WERI-Rb-1 (cell line): ENCODE data around the gene TNFAIP8.

Source experiments
- DNase-seq: peaks from one replicate; pipeline ENCODE4 v3.0.0-alpha.2; 2020
- H3K27ac ChIP-seq: fragments of 250-450 bp; sonication (Bioruptor Pico); 2 replicates; pipeline ENCODE4 v1.5.1; 2020; ENCODE audit warnings: mild to moderate bottlenecking, moderate library complexity
- H3K27me3 ChIP-seq: fragments of 250-450 bp; sonication (Bioruptor Pico); 2 replicates; pipeline ENCODE4 v1.5.1; 2021; ENCODE audit warnings: mild to moderate bottlenecking, low read depth, moderate library complexity; ENCODE audit not compliant: insufficient read depth, severe bottlenecking
- H3K36me3 ChIP-seq: fragments of 250-450 bp; sonication (Bioruptor Pico); 2 replicates; pipeline ENCODE4 v1.5.1; 2020; ENCODE audit warnings: mild to moderate bottlenecking, moderate library complexity
- H3K4me3 ChIP-seq: 2 replicates; pipeline ENCODE4 v1.5.1; 2011; ENCODE audit warnings: low read depth, mild to moderate bottlenecking, control low read depth, low read length
- H3K9me3 ChIP-seq: fragments of 250-450 bp; sonication (Bioruptor Pico); 2 replicates; pipeline ENCODE4 v1.5.1; 2021; ENCODE audit warnings: mild to moderate bottlenecking, moderate library complexity; ENCODE audit not compliant: severe bottlenecking
- CTCF ChIP-seq: IDR thresholded peaks from 2 replicates; pipeline ENCODE4 v1.5.1; 2011; ENCODE audit warnings: low read depth, mild to moderate bottlenecking, control low read depth, inconsistent platforms, low read length

The TNFAIP8 gene

GRCh38 chr5:119335261-119335677 lies 20.6 kb upstream of the TNFAIP8 start:
- Histone ChIP-seq H3K9me3 (no peaks in the 10 kb centered on the region), H3K36me3 (no peaks in the 10 kb centered on the region), H3K4me3 (no peak overlapping the region), H3K27ac (no peak overlapping the region), H3K27me3 (no peaks in the 10 kb centered on the region)
- no peak for TF ChIP-seq CTCF
- DNase-seq: no peak

- no peaks in the 10 kb centered on the region for H3K36me3 ChIP-seq
- H3K27ac ChIP-seq: no peak overlapping the region
- no peak for DNase-seq
- TF ChIP-seq CTCF: no peak
- no peak overlapping the region for H3K4me3 ChIP-seq
- no peaks in the 10 kb centered on the region for H3K9me3 ChIP-seq
- no peaks in the 10 kb centered on the region for H3K27me3 ChIP-seq
Measured at GRCh38 chr5:119336262-119336661, 19.6 kb upstream of the TNFAIP8 start.

GRCh38 chr5:119336845-119337580 lies 18.8 kb upstream of the TNFAIP8 start:
- no peak overlapping the region for H3K27ac ChIP-seq
- H3K4me3 ChIP-seq: no peak overlapping the region
- no peak for DNase-seq
- no peaks in the 10 kb centered on the region for H3K27me3 ChIP-seq
- no peak for TF ChIP-seq CTCF
- H3K9me3 ChIP-seq: no peaks in the 10 kb centered on the region
- no peaks in the 10 kb centered on the region for H3K36me3 ChIP-seq

GRCh38 chr5:119338326-119338946 lies 17.4 kb upstream of the TNFAIP8 start:
- Histone ChIP-seq H3K36me3 (no peaks in the 10 kb centered on the region), H3K9me3 (no peaks in the 10 kb centered on the region), H3K27me3 (no peaks in the 10 kb centered on the region), H3K4me3 (no peak overlapping the region), H3K27ac (no peak overlapping the region)
- no peak for TF ChIP-seq CTCF
- no peak for DNase-seq

GRCh38 chr5:119339344-119339743 lies 16.5 kb upstream of the TNFAIP8 start:
- no peak for TF ChIP-seq CTCF
- no peaks in the 10 kb centered on the region for H3K36me3 ChIP-seq
- no peaks in the 10 kb centered on the region for H3K27me3 ChIP-seq
- H3K27ac ChIP-seq: no peak overlapping the region
- no peaks in the 10 kb centered on the region for H3K9me3 ChIP-seq
- DNase-seq: no peak
- no peak overlapping the region for H3K4me3 ChIP-seq

- Histone ChIP-seq H3K36me3 (no peaks in the 10 kb centered on the region), H3K4me3 (no peak overlapping the region), H3K27ac (no peak overlapping the region), H3K27me3 (no peaks in the 10 kb centered on the region), H3K9me3 (no peaks in the 10 kb centered on the region)
- DNase-seq: no peak
- TF ChIP-seq CTCF: no peak
Measured at GRCh38 chr5:119339965-119340364, 15.9 kb upstream of the TNFAIP8 start.
